ENCODE results near the gene RSPH6A.

Gene RSPH6A

DNA sequence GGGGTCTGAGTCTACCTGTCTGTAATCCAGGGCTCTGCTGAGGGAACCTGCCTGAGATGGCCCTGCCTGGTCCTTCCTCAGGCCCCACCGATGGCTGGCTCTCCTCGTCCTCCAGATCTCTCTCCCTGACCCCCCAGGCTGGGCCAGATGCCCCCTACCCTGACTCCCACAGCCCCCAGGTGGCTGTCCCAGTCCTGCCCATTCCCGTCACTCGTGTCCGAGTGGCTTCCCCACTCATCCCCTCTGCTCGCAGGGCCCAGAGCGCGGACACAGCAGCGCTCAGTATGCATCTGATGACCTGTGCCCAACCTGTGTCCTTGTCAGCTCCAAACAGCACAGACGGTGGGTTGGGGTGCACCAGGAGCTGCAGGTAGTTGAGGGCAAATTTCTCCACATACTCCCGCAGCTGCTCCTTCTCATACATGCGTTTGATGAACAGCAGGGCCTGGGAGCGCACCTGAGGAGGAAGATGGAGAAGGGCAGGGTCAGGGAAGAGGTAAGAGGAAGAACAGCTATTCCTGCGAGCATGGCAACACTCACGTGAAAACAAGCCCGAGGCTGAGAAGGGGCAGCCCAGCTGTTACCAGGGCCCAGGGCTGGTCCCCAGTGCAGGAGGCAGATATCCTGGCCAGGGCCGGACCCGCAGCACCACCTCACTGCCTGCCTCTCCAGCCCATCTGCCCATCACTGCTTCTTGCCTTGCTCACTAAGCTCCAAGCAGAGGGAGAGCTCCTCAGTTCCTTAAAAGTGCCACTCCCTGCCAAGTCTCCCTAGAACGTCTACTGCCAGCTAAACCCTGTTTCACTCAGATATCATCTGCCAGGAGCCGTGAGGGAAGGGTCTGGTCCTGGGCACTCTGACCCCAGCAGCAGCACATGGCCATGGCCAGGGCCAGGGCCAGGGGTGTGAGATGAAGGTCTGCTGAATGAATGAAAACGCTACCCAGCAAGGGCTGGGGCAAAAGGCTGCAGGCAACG is 11.1 kb upstream of the RSPH6A start:
- no peak for DNase-seq (ENCODE audit: low read depth)
- H3K4me3 ChIP-seq (ENCODE audit: low read depth, low read length) = no peak overlapping the region

DNA sequence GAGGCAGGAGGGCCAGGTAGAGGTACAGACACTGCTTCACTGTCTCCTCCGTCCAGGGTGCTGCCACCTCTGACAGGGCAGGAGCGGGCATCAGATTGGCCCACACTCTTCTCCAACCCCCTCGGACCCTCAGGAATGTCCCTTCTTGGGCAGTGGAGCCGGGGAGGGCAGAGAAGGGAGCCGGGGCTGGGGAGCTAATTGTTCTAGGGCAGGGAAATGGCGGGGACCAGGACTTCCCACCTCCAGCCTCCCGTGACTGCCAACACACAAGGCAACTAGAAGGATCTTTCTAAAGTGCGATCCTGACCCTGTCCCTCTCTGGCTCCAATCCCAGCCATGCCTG is 10.1 kb upstream of the RSPH6A start:
- H3K4me3 ChIP-seq (ENCODE audit: low read depth, low read length) = no peak overlapping the region
- no peak for DNase-seq (ENCODE audit: low read depth)

DNA sequence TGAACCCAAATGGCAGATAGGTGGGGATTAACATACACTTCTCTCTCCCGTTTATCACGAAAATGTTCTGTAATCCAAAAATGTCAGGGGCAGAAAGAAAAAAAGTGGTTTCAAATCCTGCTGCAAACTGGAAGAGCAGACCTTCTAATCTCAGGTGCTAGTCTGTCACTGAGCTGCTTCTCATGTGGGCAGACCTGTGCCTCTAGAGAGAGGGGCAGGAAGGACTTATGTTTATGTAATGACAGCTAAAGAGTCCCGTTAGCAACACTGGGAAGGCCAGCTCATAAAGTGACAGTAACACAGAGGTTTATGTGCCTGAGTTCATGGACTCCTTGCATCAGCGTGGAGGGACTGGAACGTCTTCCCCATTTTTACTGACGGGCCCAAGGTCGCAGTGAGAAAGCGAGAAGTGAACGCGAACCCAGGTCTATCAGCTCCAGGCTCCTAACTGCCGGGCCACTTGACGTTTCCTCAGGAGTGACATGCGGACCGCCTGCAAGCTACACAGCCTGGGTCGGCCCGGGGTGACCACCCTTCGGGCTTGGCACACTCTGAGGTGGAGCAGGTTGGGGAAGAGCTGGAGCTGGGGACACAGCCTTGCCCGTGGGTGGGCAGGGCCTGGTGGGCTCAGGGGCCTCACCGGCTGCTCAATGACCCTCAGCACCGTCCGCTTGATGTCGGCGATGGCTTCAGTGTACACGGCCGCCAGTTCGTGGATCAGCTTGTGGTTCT is 9.6 kb upstream of the RSPH6A start:
- H3K4me3 ChIP-seq (ENCODE audit: low read depth, low read length) = no peak overlapping the region
- DNase-seq (ENCODE audit: low read depth) = no peak

- DNase-seq (ENCODE audit: low read depth) = no peak
- H3K4me3 ChIP-seq (ENCODE audit: low read depth, low read length) = no peak overlapping the region
Measured at GRCh38 chr19:45824041-45824471, 8.9 kb upstream of the RSPH6A start.

GRCh38 chr19:45823182-45823581 is 8.1 kb upstream of the RSPH6A start:
- DNase-seq (ENCODE audit: low read depth) = no peak
- H3K4me3 ChIP-seq (ENCODE audit: low read depth, low read length) = no peak overlapping the region

GRCh38 chr19:45822716-45823115 is 7.6 kb upstream of the RSPH6A start:
- no peak overlapping the region for H3K4me3 ChIP-seq (ENCODE audit: low read depth, low read length)
- no peak for DNase-seq (ENCODE audit: low read depth)

- no peak overlapping the region for H3K4me3 ChIP-seq (ENCODE audit: low read depth, low read length)
- no peak for DNase-seq (ENCODE audit: low read depth)
Measured at GRCh38 chr19:45821570-45821969, 6.5 kb upstream of the RSPH6A start.

GRCh38 chr19:45821103-45821521 is 6.0 kb upstream of the RSPH6A start:
- DNase-seq (ENCODE audit: low read depth) = no peak
- no peak overlapping the region for H3K4me3 ChIP-seq (ENCODE audit: low read depth, low read length)

- H3K4me3 ChIP-seq (ENCODE audit: low read depth, low read length) = no peak overlapping the region
- no peak for DNase-seq (ENCODE audit: low read depth)
Measured at GRCh38 chr19:45820413-45821102, 5.5 kb upstream of the RSPH6A start.

- H3K4me3 ChIP-seq (ENCODE audit: low read depth, low read length) = no peak overlapping the region
- no peak for DNase-seq (ENCODE audit: low read depth)
Measured at GRCh38 chr19:45819769-45820168, 4.7 kb upstream of the RSPH6A start.

- no peak for DNase-seq (ENCODE audit: low read depth)
- H3K4me3 ChIP-seq (ENCODE audit: low read depth, low read length) = no peak overlapping the region
Measured at GRCh38 chr19:45817725-45818301, 2.7 kb upstream of the RSPH6A start.

GRCh38 chr19:45817010-45817724 is 2.1 kb upstream of the RSPH6A start:
- no peak overlapping the region for H3K4me3 ChIP-seq (ENCODE audit: low read depth, low read length)
- DNase-seq (ENCODE audit: low read depth) = peak; percentile 67

GRCh38 chr19:45816236-45817009 is 1.3 kb upstream of the RSPH6A start:
- no peak overlapping the region for H3K4me3 ChIP-seq (ENCODE audit: low read depth, low read length)
- no peak for DNase-seq (ENCODE audit: low read depth)

DNA sequence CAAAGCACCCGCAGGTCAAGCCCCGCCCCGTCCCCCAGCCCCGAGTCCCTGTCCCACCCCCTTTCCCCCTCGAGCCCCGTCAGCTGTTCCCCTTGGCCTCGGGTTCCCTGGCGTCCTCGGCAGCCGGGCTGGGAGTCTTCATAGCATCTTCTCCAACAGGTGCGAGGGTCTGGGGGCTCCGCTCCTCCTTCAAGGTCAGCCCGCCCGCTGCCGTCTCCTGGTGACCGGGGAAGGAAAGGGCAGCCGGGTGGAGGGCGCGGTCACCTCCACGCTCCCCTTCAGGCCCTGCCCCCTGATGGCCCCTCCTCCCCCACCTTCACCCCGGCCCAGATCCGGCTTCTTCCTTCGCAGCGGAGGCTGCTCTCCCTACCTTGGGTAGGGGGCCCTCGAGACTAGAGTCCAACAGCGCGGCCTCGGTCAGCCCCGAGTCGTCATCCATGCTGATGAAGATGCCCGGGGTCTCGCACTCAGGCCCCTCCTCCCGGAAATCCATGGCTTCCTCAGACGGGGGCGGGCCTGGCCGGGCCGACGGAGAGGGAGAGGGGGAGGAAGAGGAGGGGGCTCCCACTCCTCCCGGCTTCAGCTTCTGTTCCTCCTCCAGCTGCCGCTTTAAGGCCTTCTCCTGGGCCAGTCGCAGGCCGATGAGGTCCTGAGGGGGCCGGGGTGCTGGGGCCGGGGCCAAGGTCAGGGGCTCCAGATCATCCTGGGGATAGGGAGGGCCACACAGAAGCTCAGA is 541 bp upstream of the RSPH6A start:
- peak overlapping the region; percentile 9 for H3K4me3 ChIP-seq (ENCODE audit: low read depth, low read length)
- DNase-seq (ENCODE audit: low read depth) = no peak

DNA sequence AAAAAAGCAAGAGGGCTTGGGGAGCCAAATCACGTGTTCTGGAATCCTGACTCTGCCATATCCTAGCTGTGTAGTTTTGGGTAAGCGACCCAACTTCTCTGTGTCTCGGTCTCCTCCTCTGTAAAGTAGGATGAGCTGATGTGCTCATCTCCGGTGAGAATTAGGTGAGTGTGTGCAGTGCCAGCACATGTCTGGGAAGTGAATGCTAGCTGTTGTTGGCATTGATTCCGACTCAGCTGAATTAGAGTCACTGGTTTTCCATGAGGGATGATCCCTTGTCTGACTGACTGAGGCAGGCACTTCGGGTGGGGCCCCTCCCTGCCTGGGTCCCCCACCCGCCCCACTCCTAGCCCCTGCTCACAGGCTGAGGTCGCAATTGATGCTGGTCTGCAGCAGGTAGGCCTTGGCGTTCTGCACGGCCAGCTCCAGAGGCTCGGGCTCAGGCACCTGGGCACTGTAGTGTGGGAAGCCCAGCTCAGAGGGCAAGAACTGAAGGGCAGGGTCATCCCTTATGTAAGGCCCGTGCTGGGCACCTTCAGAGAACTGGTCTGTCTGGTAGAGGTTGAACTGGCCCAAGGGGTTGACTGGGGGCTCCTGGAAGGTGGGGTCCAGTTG is 835 bp downstream of the RSPH6A start:
- DNase-seq (ENCODE audit: low read depth) = no peak
- H3K4me3 ChIP-seq (ENCODE audit: low read depth, low read length) = no peak overlapping the region

DNA sequence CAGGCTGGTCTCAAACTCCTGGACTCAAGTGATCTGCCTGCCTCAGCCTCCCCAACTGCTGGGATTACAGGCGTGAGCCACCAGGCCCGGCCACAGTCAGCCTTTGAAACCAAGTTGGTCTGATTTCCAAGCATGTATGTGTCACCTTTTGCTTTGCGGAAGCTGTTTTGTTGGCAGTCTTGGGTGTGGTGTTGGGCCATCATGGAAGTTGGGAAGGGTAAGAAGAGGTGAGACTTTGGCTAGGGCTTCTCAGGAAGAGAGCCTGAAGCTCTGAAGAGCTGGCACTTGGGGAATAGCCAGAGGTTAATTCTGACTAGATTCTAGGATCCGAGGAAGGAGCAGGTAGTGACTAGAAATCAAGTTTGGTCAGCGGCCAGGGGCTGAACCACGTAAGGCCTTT is 2.8 kb downstream of the RSPH6A start:
- no peak for DNase-seq (ENCODE audit: low read depth)
- no peak overlapping the region for H3K4me3 ChIP-seq (ENCODE audit: low read depth, low read length)

DNA sequence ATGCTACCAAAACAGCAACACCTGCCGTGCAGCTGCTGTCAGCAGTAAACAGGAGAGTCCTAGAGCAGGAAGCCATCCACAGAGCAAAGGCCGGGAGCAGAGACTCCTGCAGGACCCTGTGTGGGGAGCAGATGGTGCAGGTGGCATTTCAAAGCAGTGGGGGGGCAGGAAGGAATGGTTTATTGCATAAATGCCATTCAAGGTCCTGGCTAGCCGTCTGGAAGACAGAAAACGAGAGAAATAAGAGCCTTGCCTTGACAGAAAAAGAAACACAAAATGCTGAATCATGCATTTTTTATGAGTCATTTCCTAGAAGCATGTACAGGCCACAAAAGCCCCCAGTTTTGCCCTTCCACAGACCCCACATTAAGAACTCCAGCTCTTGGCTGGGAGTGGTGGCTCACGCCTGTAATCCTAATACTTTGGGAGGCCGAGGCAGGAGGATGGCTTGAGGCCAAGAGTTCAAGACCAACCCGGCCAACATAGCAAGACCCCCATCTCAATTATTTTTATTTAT is 5.4 kb downstream of the RSPH6A start:
- H3K4me3 ChIP-seq (ENCODE audit: low read depth, low read length) = no peak overlapping the region
- DNase-seq (ENCODE audit: low read depth) = peak; percentile 45
